ENCODE results near the gene RASSF1.

The RASSF1 gene

GRCh38 chr3:50340448-50341329 is at the start of gene RASSF1:
RASSF1 (minus strand) TSS chr3:50340836; CDS start chr3:50340805, 31 bp downstream.
- in situ Hi-C loops (cut with MboI; ENCODE audit: low sequenced_read_pairs), result no loop called here

DNA sequence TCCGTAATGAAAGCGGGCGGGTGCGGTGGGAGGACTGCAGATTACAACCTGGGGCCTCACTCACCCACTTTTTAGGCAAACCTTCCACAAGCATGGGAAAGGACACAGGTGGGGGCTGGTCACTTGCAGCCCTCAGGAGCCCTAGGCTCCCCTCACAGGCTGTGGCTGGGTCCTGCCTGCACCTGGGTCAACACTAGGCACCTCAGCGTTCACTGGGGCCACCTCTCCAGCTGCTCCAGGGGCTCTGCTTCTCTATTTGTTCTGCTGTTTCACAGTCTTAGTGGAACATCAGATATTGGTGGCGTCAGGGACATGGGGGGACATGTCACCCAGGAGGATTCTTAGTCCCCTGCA is 48.8 kb upstream of the RASSF1 start:
- in situ Hi-C loops (cut with MboI; ENCODE audit: low sequenced_read_pairs), result no loop called here

DNA sequence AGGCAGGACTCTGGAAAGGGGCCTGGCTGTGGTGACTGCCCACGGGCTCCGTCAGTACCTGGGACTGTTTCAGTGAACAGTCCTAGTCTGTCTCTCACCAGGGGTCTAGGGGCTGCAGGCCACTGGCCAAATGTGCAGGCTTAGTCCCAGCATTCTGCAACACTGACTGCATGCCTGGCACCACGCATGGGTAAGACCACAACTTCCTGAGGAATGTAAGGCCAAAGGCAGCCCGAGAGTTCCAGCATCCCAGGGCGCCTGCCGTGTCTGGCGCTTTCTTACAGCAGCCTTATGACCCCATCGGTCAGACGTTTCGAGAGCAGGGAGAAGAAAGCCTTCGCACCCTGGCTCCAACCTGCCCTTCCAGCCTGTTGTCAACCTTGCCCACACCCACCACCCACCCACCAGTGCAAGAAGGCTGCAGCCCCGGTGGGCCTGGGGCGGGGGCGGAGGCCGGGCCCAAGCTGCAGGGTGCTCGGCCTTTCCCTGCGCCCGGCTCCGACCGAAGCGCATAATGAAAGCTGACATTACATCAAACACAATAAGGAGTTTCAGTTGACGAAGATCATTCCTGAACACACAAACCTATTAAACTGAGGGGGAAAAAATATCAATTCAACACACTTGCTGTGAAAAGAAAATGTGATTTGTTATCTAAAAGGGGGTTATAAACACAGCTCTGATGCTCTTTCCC is 48.2 kb upstream of the RASSF1 start:
- in situ Hi-C loops (cut with MboI; ENCODE audit: low sequenced_read_pairs), result no loop called here

- in situ Hi-C loops (cut with MboI; ENCODE audit: low sequenced_read_pairs), result no loop called here
Observed at GRCh38 chr3:50388016-50388719, 47.5 kb upstream of the RASSF1 start.

GRCh38 chr3:50385754-50386153 is 45.1 kb upstream of the RASSF1 start:
- in situ Hi-C loops (cut with MboI; ENCODE audit: low sequenced_read_pairs), result no loop called here

- in situ Hi-C loops (cut with MboI; ENCODE audit: low sequenced_read_pairs), result no loop called here
Observed at GRCh38 chr3:50383750-50384149, 43.1 kb upstream of the RASSF1 start.

DNA sequence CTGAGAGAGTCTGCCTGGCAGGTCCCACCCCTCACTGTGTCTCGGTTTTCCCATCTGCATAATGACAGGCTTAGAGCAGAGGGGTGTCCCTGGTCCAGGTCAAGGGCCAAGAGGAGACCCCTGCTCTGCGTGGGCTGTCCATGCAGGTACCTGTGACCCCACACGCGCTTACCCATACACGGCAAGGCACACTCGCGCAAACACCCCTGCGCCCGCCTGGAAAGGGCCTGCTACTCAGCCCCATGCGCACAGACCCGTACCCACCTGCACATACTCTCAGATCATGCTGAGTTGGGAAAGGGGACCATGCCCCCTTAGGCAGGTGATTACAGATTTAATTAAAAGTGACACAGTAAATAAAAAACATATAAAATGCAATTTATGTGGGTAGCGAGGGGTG is 42.1 kb upstream of the RASSF1 start:
- in situ Hi-C loops (cut with MboI; ENCODE audit: low sequenced_read_pairs), result no loop called here

- in situ Hi-C loops (cut with MboI; ENCODE audit: low sequenced_read_pairs), result no loop called here
Observed at GRCh38 chr3:50381383-50381782, 40.7 kb upstream of the RASSF1 start.

GRCh38 chr3:50380405-50381085 is 39.9 kb upstream of the RASSF1 start:
- in situ Hi-C loops (cut with MboI; ENCODE audit: low sequenced_read_pairs), result no loop called here

DNA sequence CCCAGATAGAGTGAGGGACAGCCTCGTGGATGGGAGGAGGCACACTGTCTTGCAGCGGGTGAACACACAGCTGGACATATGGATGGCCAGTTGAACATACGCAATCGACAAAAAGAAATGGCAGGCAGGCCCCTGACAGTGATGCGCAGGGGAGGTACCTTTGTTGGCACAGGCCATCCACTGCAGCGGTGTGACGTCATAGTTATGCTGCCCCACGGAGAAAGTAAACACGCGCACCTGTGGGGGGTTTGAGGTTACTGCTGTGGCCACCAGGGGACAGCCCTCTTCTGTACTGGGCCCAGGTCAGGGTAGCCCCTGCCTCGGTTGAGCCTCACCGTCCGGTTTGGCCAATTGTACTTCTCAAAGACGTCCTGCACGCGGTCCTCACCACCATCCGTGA is 38.1 kb upstream of the RASSF1 start:
- in situ Hi-C loops (cut with MboI; ENCODE audit: low sequenced_read_pairs), result no loop called here

- in situ Hi-C loops (cut with MboI; ENCODE audit: low sequenced_read_pairs), result no loop called here
Observed at GRCh38 chr3:50378024-50378423, 37.4 kb upstream of the RASSF1 start.

DNA sequence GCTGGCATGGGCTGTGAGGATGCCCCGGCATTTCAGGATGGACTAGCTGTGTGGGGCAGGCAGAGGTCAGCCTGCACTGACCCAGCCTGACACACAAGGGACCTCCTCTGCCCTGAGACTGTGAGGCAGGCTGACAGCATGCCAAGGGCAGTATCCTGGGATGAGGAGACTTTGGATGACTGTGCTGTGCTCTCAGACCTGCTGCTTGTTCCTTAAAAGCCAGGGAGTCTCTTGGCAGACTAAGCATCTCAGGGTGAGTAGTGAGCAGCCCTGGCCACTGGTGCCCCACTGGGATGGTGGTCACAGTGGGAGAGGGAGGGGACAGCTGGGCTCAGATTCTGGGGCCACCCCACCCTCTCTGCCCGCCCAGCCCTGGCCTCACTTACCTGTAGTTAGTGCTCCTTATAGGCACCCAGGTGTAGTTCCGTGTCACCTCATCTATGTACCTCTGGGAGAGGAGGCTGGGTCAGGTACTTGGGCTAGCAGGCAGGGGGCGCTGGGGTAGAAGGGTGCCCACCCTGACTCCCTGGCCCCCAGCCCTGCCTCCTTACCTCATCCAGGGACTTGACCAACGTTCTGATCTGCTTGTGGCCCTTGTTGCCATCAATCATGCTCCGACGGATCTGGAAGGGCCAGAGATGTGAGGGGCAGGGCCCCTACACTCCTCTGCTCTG is 34.8 kb upstream of the RASSF1 start:
- in situ Hi-C loops (cut with MboI; ENCODE audit: low sequenced_read_pairs), result no loop called here

- in situ Hi-C loops (cut with MboI; ENCODE audit: low sequenced_read_pairs), result loop anchor here (25.0 kb wide), 1 partner anchor 163 kb away; no protein-coding TSS in a partner anchor
Observed at GRCh38 chr3:50374363-50375257, 34.0 kb upstream of the RASSF1 start.

- in situ Hi-C loops (cut with MboI; ENCODE audit: low sequenced_read_pairs), result loop anchor here (25.0 kb wide), 1 partner anchor 164 kb away; no protein-coding TSS in a partner anchor
Observed at GRCh38 chr3:50373146-50374051, 32.8 kb upstream of the RASSF1 start.

DNA sequence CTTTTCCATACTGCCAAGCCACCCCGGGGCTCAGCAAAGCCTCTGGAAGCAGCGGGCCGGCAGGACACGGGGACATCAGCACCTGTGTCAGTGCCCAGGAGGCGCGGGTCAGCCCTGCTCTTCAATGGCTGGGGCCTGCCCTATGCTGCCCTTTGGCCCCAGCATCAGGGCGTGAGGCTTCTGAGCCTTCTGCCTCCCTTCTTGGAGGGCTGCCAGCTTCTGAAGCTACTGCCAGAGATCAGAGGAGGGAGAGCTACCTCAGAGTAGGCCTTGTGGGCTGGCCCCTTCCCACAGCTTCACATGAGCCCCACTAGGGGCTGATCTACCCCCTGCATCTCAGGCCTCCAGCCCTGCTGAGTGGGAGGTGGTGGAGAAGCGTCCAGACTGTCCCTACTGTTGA is 31.7 kb upstream of the RASSF1 start:
- in situ Hi-C loops (cut with MboI; ENCODE audit: low sequenced_read_pairs), result loop anchor here (25.0 kb wide), 1 partner anchor 165 kb away; no protein-coding TSS in a partner anchor

GRCh38 chr3:50371133-50371685 is 30.6 kb upstream of the RASSF1 start:
- in situ Hi-C loops (cut with MboI; ENCODE audit: low sequenced_read_pairs), result loop anchor here (25.0 kb wide), 1 partner anchor 166 kb away; no protein-coding TSS in a partner anchor

DNA sequence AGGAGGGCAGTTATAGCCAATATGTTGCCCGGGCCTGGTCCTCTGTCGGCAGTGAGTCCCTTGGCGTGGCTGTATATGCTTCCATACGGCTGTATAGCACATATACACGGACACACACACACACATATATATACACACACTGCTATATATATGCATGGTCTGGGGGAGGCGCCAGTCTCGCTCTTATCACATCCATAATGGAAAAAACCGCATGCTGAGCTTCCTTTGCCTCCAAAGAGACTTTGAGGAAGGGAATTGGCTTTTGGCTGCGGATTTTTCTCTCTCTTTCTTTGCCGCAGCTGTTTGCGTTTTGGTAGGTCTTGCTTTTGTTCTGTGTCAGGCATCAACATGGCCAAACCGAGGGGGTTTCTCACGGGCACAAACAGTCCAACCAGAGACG is 30.0 kb upstream of the RASSF1 start:
- in situ Hi-C loops (cut with MboI; ENCODE audit: low sequenced_read_pairs), result loop anchor here (25.0 kb wide), 1 partner anchor 167 kb away; no protein-coding TSS in a partner anchor
